Measurements from ENCODE around the gene FLT3.
"Not testable (repeated sequence)": the region's sequence is repeated elsewhere in the genome, so short reads cannot be mapped to it uniquely, and the experiment has no call there.

Gene FLT3

DNA sequence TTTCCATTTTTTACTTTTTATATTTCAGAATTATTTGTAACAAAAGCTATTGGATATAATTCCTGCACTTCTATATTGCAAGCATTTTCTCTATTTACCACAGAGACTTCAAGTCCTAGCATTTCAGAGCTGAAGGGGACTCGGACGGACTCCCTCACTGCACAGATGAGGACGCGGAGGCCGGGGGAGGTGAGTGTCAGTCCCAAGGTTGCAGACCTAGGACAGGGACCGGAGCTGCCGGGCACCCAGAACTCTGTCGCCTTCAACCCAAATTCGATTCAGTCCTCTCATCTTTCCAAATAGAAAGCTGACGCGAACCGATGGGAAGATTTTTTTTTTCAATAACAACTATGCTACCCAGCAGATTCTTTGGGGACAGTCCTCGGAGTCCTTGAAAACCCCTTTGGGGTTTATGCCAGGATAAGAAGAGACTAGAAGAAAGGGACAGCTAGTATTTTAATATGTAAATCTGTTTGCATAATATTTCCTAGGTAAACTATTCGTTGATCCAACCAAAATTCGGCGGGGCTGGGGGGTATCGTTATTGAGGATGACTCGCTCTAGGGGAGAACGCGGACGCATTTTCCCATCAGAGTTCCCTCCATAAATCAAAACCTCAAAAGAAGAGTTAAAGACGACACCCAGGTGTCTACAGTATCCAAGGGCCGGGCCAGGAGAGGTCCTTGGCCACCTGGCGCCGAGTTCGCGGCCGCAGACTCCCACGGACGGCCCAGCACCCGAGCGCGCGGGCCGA is 803 bp downstream of the FLT3 start:
- DNase-seq = no peak

DNA sequence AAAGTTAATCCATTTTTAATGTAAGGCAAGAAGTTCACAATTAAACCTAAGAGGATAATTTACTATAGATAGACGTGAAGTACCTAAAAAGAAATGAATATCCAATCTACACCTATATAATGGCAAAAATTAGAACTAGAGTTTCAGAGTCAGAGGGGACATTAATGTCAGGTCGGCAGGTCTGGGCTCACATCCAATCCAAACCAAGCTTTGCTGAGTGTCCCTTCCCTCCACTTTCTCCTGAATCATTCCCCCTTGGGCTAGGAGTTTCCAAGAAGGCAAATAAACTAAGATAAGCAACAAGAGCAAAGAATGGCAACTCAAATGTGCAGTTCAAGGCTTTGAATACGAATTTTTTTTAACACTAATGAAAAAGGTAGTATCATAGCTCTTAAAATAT is 2.9 kb downstream of the FLT3 start:
- no peak for DNase-seq

DNA sequence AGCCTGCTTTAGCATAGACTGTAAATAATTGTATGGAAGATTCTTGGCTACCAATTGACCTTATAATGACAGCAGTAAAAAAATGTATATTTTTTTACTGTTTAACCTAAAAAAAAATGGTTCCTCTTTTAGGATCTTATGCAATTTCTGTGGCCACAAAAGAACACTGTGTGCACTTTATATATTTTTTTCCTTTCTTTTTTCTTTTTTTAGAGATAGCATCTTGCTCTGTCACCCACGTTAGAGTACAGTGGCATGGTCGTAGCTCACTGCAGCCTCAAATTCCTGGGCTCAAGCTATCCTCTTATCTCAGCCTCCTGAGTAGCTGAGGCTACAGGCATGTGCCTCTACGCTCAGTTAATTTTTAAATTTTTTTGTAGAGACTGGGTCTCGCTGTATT is 6.1 kb downstream of the FLT3 start:
- DNase-seq = no peak

DNA sequence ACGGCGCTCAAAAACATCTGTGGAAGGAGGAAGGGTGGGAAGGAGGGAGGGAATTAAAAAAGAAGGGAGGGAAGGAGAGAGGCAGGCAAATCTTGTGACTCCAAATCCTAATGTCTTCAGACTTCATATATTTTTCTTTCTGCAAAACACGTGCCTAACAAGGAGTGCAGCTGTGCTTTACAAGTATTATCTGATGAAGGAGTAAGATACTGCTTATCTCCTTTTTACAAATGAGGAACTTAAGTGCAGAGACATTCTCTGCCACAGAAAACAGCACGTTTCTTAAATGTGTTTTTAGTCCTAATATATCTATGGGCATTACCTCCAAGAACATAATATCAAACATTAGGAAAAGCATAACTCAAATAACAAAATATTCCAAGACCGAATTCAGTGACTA is 6.5 kb downstream of the FLT3 start:
- DNase-seq = no peak

DNA sequence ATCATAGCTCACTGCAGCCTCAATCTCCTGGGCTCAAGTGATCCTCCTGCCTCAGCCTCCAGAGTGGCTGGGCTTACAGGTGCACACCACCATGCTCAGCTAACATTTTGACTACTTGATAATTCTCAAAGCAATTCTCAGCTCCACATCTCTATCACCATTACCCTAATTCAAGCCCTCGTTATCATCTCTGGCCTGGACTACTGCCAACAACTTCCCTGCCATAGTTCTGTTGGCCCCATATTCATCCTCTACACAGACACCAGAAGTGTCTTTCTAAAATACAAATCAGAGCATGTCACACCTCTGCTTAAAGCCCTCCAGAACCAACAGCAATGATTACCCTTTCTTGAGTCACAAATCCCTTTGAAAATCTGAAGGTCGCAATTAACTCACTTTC is 7.9 kb downstream of the FLT3 start:
- DNase-seq = no peak

DNA sequence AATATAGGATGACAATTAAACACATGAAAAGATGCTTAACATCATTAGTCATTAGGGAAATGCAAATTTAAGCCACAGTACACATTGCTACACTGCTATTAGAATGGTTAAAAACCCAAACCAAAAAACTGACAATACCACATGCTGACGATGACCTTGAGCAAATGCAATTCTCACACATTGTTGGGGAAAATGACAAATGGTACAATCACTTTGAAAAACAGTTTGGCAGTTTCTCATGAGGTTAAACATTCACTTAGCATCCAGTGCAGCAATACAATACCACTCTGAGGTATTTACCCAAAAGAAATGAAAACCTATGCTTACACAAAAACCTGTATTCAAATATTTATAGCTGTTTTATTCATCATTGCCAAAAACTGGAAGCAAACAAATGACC is 11.3 kb downstream of the FLT3 start:
- DNase-seq = no peak

DNA sequence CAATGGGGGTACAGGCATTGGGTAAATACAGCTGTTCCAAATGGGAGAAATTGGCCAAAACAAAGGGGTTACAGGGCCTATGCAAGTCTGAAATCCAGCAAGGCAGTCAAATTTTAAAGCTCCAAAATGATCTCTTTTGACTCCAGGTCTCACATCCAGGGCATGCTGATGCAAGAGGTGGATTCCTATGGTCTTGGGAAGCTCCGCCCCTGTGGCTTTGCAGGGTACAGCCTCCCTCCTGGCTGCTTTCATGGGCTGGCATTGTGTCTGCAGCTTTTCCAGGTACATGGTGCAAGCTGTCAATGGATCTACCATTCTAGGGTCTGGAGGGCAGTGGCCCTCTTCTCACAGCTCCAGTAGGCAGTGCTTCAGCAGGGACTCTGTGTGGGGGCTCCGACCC is 22.6 kb downstream of the FLT3 start:
- not testable (repeated sequence) for DNase-seq

DNA sequence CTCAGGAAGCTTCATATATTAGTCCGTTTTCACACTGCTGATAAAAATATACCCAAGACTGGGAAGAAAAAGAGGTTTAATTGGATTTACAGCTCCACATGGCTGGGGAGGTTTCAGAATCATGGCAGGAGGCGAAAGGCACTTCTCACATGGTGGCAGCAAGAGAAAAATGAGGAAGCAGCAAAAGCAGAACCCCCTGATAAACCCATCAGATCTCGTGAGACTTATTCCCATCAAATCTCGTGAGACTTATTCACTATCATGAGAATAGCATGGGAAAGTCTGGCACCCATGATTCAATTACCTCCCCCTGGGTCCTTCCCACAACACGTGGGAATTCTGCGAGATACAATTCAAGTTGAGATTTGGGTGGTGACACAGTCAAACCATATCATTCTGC is 23.1 kb downstream of the FLT3 start:
- no peak for DNase-seq

DNA sequence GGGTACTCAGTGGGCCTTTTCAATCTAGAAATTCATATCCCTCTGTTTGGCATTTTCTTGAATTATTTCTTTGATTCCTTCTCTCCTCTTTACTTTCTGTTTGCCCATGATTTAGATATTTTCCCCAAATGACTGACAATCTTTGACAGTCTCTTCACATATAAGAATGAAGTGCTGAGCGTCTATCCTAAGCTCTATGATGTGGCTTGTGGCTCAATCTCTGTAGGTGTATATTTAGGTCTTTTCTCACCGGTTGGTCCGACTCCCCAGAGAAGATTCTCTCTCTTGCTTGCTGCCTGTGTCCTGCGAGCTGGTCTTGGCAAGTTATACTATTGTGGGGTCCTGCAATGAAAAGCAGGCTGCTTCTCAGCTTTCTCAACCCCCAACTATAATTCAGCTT is 29.0 kb downstream of the FLT3 start:
- no peak for DNase-seq

DNA sequence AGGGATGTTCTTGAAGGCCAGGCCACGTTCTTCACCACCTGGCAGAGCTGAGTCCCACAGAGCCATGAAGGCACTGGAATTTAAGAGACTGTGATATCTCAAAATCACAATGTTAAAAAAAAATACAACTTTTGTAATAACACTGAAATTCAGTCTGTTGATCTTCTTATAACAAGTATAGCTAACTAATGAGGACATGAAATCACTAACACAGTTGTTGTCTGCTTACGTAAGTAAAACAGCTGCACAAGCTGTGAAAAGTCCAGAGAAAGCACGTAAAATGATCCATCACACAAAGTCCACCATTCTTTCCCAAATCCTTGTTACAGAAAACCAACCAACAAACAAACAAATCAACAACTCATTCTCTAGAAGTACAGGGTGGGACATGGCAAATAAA is 32.9 kb downstream of the FLT3 start:
- DNase-seq = no peak

DNA sequence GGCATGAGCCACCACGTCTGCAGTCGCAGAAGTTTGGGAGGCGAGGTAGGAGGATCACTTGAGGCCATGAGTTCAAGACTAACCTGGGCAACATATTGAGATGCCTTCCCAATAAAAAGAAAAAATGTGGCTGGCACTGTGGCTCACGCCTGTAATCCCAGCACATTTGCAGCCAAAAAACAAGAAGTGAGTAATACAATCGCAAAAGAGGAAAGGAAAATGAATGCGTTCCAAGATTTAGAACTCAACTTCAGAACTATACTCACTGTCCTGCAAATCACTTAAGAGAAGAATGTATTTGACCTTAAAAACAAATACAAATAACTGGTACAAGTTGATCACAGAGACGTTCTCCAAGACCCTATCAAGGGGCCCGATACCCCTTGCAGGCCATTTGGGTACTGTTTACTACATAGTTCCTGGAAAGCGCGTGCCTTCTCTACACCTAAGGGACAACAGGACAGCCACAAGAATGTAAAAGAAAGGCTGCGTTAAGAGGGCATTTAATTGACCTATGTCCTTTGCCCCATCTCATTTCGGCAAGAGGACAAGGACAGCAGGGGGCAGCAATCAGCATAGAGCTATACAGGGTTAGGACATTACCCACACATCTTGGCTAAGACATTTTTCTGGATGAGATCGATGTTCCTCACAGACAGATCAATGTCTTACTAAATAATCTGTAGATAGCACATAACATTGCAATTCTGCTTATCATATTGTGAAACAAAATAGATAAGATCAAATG is 41.3 kb downstream of the FLT3 start:
- DNase-seq = no peak

DNA sequence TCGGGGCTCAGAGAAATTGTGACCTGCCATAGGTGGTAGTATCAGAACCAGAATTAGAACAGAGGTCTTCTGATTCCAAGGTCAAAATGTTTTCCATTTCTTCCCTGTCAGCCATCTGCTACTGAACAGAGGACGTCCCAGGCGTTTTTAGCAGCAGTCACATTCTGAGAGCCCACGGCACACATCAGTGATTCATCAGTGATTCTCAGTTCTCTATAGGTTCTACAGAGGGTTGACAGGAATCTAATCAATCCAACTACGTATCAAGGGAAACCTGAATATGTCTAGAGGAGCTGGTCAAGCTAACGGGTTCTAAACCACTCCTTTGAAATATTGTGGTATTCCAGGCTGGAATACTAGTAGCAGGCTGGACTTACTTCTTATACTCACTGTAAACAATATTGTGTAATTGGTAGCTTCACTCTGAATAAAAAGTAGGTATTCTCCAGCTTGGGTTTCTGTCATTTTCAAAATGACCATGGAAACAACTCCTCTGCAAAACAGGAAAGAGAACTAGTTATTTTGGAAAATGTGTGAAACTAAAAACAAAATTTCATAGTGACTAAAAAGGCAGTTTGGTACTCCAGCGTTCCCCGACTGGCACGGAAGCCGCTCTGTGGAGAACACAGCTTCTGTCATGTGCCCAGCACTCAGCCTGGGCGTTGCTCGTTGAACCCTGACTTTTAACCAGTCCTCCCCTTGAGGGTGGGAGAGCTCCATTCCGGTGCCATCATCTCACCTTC is 43.2 kb downstream of the FLT3 start:
- no peak for DNase-seq

DNA sequence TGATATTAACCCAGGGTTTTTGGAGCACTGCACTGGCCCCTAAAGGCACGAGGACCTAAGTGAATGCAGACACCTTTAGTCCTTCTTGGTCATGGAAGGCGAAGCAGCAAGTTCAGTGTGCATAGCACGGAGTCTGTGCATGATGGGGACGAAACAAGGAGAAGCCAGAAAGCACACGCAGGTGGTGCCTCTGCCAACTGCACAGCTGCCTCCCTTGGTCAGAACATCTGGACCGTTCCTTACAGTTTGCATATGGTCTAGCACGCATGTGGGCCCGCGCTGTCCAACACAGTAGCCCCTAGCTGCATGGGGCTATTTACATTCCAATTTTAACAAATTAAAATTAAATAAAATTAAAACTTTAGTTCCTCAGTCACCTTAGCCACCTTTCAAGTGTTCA is 44.0 kb downstream of the FLT3 start:
- no peak for DNase-seq

DNA sequence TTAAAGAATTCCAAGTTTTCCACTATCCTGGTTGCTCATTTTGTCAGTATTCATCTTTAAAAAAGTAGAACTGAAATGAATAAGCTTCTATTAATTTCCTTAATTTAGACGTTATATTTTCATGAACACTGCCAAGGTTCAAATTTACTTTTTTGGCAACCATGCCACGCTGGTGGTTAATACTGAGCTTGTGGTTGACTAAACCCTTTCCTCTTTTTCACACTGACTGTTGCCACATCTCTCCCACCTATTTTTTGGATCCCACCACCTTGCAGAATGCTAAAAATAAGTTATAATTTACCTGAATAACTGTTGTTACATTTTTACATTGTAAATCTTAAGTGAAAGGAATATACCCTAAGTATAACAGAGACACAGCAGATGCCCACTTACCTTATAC is 45.0 kb downstream of the FLT3 start:
- no peak for DNase-seq

DNA sequence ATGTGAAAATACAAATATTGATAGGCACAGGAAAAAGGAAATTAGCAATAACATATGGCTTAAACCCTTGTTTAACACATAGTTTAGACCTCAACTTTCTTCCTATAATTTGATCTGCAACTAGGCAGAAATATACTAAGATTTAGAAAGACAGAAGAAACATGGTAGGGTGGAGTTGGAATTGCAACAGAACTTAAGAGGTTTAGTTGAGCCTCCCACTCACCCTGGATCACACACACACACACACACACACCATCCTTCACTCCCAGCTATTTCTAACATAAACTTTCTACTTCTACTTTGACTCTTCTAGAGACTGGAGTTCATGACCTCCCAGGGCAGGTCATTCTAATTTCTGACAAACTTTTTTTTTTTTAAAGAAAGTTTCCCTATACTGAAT is 47.4 kb downstream of the FLT3 start:
- DNase-seq = no peak

DNA sequence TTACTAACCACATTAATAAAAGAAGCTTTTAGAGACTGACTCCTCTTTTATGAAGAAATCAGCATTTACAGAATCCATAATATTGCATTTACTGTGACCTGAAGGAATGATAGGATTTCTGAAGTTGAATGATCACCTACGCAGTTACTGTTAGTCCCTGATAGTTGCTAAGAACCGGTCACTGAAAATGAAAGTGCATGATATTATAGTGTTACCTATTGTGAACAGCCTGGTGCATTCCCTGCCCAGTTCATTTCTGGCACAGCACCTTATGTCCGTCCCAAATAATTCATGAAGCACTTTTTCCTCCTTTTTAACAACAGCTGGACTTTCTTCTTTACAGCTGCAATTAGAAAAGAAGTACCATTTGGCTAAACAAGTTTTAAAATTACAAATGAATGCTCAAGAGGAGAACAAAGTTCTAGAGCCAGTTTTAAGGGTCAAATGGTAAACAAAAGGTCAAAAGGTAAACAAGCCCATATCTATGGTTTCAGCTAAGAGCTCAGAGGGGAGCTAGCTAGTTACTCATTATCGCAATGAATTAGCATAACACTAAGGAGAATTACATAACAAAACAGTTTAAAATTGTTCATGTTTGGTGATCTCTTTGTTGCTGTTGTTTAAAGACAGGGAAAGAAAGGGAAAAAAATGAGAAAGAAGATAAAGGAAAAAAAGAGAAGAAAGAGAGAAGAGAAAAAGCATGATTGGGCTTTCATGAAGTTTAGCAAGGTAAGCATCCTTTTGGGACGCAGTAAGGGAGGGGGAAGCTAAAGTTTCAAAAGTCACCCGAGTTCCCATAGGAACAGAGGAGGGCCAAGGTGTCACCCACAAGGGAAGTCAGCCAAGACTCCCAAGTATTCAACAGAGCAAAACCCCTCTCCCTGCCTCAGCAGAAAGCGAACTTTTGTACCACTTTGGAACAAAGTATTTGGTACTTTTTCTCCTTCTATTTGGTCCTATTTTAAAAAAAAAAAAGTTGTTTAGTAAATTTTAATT is 50.2 kb downstream of the FLT3 start:
- no peak for DNase-seq

DNA sequence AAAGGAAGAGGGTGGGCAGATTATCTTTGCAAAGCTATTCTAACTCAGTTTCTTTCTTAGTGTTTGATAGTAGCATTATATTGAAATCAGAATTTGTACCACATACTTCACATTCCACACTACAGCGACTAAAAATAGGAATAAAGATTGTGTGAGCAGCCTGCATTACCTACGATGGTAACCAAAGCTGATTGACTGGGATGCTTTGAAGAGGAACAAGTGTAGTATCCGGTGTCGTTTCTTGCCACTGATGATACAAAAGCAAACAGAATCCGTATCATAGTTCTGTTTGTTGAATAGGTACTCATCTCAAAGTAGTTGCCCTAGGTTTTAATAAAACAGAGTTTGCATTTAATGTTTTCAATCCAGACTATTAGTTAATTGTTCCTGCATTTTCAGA is 51.2 kb downstream of the FLT3 start:
- DNase-seq = peak; percentile 18

DNA sequence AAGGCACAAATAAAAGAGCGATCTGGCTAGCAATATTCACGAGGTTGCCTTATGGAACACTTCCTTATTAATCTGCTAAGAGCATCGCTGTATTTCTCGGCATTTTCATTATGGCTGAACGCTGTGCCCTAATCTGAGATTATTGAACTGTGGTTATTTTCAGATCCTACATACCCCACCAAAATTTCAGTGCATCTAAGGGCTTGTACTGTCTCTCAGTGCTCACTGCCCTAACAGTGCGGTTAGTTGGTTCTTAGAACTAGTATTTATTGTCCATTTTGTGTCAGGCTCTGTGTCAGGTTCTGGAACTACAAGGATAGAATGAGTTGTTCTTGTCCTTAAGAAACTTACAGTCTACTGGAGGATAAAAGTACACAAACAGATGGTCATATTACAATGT is 51.6 kb downstream of the FLT3 start:
- DNase-seq = no peak

DNA sequence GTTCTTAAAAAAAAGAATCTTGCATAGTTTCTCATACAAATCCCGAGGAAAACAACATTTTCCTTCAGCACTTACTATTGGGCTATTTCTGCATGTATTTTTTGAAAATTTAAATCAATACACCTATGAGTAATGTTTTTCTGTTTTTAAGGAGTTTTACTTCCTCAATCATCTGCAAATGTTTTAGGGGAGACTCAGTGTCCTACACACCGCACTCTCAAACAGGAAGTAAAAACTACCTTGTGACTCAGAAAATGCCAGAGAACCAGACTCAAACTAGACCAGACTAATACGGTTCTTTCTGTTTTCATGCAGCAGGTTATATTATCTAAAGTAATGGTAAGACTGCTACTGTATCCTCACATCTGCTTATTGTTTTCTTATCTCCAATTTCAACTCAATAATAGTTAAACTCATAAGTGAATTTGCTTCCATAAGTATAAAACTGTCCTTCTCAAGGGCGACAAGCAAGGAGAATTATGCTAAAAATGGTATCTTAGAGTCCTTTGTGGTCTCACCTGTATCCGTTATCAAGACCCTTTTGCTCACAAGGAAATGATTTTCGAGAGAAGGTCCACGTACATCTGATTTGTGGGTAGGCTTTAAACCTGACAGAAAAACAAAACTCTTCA is 52.5 kb downstream of the FLT3 start:
- no peak for DNase-seq

DNA sequence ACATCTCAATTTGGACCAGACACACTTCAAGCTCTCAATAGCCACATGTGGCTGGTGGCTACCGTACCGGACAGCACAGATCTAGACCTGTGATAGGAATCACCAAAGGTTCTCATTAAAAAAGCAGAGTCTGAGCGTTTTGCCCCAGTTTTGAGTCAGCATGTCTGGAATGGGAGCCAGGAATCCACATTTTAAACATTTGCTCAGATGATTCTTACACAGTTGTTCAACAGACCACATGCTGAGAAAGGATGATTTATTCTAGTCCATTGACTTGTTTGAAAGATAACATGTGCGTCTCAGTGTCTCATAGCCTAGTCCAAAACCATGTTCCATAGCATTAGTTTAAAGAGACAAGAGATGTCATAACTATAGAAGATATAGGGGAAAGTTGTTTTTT is 53.4 kb downstream of the FLT3 start:
- no peak for DNase-seq

DNA sequence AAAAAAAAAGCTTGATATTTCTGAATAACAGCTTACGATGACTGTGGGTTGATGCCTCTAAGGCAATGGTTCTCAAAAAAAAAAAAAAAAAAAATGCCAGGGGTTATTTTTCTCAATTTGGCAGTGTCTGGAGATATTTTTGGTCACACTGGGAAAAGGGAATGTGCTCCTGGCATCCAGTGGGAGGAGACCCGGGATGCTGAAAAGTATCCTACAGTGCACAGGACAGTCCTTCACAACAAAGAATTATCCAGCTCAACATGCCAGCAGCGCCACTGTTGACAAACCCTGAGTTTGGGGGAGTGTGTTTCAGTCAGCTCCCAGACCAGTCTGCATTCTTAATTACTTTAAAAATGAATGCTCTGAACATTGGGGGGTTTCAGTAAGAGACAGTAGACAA is 54.5 kb downstream of the FLT3 start:
- no peak for DNase-seq

DNA sequence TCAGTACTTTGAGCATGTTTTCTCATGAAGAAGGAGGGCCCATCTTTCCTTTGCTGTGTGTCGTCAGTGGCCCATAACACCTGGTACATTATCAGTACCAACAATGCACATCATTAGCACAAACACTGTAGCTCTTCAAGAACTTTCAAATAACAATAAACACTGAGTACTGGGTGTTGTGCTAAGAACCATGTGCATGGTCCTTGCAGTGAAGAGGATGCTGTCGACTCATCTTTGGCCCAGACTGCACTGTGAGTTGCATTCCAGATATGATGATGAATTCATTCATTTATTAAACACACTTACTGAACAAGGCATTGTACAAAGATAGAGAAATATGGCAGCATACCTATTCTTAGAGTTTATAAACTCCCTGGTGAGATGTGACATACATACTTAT is 55.8 kb downstream of the FLT3 start:
- no peak for DNase-seq
